ENCODE measurements around the gene PVALEF.

PVALEF gene

GRCh38 chr17:81210466-81210865 is 45.2 kb downstream of the PVALEF start:
- no peak for DNase-seq (ENCODE audit: extremely low read depth, low read depth)
- TF ChIP-seq CTCF (IDR thresholded peaks at IDR 0.05; ENCODE audit: low read depth, low read length): no peak

- no peak for TF ChIP-seq CTCF (IDR thresholded peaks at IDR 0.05; ENCODE audit: low read depth, low read length)
- no peak for DNase-seq (ENCODE audit: extremely low read depth, low read depth)
Observed at GRCh38 chr17:81210868-81211267, 45.6 kb downstream of the PVALEF start.

GRCh38 chr17:81212365-81212764 is 47.1 kb downstream of the PVALEF start:
- no peak for DNase-seq (ENCODE audit: extremely low read depth, low read depth)
- no peak for TF ChIP-seq CTCF (IDR thresholded peaks at IDR 0.05; ENCODE audit: low read depth, low read length)

GRCh38 chr17:81213978-81214377 is 48.7 kb downstream of the PVALEF start:
- no peak for TF ChIP-seq CTCF (IDR thresholded peaks at IDR 0.05; ENCODE audit: low read depth, low read length)
- DNase-seq (ENCODE audit: extremely low read depth, low read depth): no peak

- DNase-seq (ENCODE audit: extremely low read depth, low read depth): no peak
- no peak for TF ChIP-seq CTCF (IDR thresholded peaks at IDR 0.05; ENCODE audit: low read depth, low read length)
Observed at GRCh38 chr17:81217491-81217890, 52.2 kb downstream of the PVALEF start.

- DNase-seq (ENCODE audit: extremely low read depth, low read depth): no peak
- no peak for TF ChIP-seq CTCF (IDR thresholded peaks at IDR 0.05; ENCODE audit: low read depth, low read length)
Observed at GRCh38 chr17:81218459-81218858, 53.2 kb downstream of the PVALEF start.

GRCh38 chr17:81218991-81219390 is 53.7 kb downstream of the PVALEF start:
- no peak for DNase-seq (ENCODE audit: extremely low read depth, low read depth)
- TF ChIP-seq CTCF (IDR thresholded peaks at IDR 0.05; ENCODE audit: low read depth, low read length): no peak
